NCI-H526 treated with DMSO at 0.1 percent for 48 hours (cell line): ENCODE data around the gene RHOJ.
"Not testable (repeated sequence)": the region's sequence is repeated elsewhere in the genome, so short reads cannot be mapped to it uniquely, and the experiment has no call there.

Experiments
- DNase-seq: peaks from one replicate; lab custom pipeline; 2025; lab: John Stamatoyannopoulos, UW

Gene RHOJ

DNA sequence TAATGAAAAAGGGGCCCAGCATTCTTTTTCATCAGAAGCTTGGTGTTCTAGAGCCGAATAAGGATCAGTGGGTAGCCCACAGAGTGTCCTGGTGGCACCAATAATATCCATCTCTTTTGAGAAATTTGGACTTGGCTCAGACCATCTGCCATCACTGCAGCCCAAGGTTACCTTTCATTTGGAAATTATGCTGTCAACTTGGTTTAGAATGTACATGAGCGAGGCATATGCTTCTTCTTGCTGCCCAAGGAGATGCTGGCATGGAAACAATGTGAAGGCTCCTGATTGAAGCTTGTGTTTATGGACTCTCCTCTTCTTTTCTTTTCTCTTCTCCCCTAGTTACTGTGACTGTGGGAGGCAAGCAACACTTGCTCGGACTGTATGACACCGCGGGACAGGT lies 64.5 kb downstream of the RHOJ start:
- no peak for DNase-seq

DNA sequence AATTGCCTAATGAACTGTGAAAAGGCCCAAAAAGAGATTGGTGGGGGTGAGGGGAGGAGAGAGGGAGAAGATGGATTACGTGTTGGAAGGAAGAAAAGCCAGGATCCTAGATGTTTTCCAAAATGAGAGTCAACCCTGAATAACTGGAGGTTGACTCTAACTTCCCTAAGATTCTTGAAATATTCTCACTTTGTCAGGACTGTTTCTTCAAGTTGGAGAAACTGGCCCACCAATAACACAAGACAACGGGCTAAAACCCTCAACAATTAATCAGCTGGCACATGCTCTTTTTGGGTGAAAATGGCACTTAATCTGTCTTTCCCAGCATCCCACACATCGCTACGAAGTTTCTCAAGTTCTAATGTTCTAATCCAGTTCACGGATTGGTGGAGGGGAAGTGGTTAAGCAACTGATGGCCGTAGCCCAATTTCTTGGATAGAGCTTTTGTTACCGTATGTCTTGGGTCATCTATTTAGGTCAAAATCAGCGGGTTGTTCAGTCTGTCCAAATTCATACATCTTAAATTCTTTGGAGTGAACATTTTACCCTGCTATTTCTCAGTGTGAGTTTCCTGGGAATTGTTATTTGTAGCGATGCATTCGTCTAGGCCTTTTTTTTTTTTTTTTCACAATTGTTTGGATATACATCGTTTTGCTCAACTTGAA lies 65.5 kb downstream of the RHOJ start:
- DNase-seq, result no peak

DNA sequence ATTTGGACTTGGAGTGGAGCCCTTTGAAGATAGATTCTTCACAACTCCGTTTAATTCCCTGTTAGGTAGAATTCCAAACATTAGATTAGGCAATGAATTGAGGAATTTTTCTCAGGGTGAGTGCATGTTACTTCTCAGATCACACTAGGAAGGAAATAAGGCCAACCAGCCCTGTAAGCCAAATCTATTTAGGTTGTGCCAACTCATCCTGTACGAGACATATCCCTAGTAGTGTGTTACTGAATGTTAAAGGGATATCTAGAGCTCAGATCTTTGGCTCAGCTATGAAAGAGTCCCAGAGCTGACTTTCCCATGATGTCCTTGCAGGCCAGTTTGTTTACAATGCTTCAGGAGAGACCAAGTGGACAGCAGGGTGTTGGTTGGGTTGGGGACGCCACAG lies 68.9 kb downstream of the RHOJ start:
- no peak for DNase-seq

DNA sequence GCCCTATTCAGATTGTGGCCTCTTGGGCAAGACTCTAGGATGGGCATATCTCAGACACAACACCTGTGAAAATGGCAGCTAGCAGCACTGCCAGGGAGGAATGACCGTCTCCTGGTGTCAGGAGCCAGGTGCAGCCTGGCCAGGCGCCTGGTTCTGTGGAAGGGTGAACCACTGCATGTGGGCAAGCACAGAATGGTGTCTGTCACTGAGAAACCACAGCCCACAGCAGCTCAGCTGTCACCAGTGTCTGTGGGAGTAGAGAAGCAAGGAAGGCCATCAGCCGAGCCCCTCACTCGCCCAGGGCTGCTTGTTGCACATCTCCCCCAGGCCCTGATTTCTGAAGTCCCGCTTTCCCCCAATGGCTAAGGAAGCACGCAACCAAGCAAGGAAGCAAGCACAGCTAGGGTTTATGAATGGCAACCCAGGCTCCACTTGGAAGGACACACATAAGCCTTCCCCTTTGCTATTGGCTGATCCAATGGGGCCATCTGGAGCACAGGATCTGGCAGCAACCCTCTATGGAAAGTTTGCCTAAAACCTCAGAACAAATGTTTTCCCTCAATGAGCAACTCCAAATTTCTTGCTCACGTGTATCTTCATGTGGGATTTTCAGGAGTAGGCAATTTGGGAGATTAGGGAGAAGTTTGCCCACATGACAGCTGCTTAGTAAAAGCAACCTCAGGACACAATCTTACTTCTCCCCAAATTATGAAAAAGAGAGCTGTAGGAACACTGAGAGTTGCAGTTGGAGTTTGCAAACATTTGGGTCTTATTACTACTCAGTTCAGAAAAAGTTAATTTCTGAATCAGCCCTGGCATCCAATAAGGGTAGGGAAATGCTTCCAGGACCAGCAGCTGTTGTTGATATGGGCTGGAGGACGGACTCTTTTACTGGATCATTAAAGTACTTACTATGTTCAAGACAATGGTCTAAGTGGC lies 69.7 kb downstream of the RHOJ start:
- no peak for DNase-seq

DNA sequence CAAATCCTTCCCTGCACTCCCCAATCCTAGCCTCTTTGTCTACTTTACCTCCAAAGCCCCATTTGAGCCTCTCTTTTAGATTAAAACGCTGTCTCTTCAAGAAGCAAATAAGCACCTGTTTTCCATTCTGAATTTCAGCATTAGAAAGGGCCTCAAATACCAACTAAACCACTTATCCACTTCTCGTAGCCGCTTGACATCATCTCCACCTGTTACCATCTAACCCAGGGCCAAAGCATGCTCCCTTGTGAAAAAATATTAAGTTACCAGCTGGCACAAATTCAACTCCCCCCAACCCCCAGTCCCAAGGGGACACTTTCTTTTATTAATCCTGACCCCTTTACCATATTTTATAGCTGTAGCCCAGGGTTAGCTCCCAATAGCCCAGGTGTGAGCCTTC lies 71.4 kb downstream of the RHOJ start:
- no peak for DNase-seq

DNA sequence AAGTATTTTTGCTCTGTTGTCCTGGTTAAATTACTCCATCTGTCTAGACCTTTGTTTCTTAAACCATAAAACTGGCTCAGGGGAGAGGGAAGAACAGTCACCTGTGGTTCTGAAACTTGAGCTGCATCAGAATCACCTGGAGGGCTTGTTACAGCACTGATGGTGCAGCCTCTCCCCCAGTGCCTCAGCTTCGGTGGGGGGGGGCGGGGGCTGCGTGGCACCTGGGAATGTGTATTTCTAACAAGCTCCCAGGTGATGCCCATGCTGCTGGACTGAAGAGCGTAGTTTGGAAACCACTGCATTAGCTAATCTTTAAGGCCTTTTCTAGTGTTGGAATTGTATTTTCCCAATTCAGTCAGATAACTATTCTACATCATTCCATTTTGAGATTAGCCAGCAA lies 71.8 kb downstream of the RHOJ start:
- no peak for DNase-seq

DNA sequence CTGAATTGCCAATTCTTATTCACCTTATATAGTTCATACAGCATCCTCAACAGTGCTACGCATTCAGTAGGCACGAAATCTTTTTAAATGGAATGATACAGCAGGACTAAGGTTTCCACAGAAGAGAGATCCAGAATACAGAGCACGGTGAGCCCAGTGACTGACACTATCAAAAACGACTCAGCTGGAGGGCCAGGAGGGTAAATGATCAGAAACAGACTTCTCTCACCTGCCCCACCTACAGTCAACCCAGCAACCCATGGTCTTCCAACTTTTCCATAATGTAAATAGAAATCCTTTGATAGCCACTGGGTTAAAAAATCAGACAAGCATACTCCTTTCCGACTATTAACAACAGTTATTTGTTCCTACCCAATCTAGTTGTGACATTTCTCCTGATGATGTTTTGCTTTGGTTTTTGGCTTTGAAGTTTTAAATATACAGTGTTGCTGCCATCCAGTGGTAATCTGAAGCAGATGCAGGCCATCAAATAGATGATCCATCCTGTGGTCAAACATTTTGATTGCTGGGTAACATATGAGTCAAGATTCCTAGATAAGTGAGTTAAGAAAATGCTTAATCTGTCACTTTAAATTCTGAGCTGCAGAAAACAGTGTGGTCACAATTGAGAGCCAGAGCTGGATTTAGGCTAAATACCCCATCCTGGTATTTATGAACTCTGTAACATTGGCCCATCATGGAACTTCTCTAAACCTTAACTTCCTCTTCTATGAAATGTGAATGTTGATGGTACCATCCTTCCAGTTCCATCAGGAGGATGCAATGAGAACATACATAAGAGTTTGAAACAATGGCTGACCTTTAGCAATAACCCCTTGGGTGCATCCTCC lies 72.5 kb downstream of the RHOJ start:
- peak; percentile 2 for DNase-seq

DNA sequence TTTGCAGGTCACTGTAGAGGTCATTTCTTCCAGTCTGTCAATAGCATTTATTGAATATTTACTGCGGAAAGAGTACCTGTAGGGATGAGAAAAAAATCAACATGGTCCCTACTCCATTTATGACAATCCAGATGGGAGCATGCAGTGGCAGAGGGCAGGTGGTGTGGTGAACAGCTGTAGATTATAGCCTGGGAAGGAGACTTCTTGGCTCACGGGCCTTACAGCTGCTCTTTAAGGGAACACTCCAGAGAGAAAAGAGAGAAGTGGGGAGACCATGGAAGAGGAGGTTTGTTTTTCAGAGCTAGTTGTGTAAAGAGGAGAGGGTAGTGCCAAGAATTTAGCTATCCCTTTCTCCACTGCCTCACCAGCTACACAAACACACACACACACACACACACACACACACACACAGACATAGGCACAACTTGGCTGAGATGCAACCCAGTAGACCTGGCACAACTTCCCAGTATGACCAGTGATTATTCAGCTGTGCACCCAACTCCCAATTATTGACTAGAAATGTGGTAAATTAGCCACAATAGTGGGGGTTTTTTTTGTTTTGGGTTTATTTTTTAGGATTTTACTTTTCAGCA lies 73.4 kb downstream of the RHOJ start:
- DNase-seq, result no peak

DNA sequence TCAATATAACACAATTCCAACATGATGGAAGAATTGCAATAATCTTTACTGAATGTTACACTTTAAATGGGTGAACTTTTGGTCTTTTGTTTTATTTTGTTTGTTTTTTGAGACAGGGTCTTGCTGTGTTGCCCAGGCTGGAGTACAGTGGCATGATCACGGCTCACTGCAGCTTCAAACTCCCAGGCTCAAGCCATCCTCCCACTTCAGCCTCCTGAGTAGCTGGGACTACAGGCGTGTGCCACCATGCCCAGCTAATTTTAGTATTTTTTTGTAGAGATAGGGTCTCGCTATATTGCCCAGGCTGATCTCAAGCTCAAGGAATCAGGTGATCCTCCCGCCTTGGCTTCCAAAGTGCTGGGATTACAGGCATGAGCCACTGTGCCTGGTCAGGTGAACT lies 75.7 kb downstream of the RHOJ start:
- DNase-seq, result not testable (repeated sequence)

DNA sequence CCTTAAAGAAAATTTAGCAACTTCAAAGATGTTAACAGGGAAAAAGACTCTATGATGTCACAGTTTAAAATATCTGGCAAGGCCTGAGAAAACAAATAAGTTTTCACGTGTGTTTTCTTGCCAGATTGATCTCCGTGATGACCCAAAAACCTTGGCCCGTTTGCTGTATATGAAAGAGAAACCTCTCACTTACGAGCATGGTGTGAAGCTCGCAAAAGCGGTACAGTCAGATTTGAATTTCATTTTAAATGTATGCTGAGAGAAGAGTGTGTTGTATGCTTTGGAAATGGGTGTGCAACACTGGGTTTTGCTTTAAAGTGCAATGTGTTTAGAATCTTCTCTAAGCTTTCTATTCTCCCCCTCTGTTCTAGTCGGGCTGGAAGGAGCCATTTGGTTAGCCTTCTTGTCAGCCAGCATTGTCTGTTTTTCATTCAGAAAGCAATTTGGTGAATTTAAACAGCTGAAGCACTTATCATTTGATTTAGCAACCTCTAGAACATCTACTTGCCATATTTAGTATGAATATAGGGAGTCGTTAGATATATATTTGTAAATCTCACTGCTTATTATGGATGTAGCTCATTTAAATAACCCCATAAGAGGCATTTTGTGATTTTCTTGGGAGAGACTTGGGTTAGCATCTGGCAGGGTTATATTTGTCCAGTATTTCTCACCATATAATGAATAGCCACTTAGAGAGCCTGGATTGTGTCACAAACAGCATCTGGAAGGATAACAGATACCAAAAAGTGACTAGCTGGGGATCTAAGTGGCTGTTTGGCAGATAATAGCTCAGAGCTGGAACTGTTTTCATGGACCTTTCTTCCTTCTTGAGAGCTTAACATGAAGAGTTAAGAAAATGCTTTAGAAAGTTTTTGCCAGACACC lies 79.0 kb downstream of the RHOJ start:
- DNase-seq, result no peak

DNA sequence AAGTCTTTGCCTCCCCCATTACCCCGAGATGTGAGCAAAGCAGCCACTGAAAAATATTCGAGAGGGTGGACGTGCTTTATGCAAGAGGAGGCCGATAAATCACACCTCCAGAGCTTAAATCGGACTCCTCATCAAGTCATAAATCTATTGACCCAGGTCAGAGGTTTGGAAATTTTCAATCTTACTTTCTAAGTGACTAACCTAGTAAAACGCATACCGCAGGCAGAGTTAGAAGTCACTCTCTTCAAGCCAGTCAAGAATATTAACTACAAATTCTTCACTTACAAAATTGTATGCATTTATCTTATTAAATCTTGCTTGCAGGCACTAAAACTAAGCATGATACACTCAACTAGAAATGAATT lies 79.6 kb downstream of the RHOJ start:
- no peak for DNase-seq

DNA sequence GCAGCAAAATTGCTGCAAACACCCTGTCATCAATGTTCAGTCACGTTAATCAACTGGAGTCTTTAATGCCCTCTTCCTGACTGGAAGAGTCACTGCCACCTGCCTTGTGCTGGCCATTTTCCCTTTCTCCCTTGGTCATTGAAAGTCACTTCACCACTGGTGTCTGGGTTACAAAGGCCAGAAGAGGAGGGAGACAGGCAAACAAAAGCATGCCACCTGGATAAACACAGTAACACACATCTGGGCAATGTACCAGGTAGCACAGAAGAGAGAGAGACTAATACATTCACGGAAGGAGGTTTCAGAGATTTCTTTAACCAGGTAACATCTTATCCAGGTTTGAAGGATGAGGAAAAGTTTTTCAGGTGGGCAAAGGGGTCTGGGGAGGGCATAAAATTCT lies 81.8 kb downstream of the RHOJ start:
- DNase-seq, result no peak

DNA sequence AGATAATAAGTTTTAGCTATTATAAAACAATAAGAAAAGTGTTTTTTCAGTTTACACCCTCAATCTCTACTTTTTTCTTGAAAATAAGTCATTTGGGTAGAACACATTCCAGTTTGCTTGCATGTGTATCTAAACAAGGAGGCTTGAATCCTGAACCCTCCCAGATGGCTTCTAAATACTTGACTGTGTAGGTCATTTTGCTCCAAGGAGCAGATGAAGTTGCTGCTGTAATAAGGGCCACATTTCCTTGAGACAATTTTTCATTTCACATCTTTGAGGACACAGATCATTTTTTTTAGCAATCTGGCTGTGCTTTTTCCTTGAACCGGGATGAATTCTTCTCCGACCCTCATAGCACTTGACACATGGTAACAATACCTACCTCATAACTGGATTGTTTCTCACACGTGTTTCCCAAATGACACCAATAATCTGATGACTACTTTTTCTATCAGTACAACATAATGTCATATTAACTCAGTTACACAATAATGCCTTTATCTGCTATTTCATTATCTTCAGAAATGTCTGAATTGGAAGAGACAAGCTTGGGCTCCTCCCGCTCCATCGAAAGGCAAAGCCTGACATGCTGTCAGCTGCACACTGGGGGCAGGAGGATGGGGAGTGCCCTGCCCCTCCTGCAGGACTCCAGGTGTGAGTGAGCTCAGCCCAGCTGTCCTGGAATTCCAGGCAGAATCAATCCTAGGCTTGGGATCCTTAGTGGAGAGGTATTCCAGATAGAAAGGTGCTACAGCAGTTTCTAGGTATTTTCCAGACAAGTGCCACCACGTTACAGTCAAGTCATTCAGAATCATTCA lies 83.6 kb downstream of the RHOJ start:
- no peak for DNase-seq

DNA sequence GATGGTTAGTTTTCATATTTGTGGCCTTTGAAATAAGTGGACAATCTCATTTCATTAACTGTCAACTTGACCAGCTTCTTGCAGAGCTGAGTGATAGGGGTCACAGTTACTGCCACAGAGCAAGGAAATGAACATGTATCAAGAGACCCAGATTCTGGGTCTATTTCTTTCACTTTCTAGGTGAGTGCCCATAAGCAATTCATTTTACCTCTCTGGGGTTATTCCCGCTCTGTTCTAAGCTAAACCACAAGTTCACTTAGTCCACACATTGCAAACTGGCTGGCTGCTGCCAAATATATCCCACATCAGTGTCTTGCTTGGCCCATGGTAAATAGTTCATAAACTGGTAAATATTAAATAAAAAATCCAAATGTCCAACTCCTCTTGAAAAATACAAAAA lies 84.6 kb downstream of the RHOJ start:
- no peak for DNase-seq

DNA sequence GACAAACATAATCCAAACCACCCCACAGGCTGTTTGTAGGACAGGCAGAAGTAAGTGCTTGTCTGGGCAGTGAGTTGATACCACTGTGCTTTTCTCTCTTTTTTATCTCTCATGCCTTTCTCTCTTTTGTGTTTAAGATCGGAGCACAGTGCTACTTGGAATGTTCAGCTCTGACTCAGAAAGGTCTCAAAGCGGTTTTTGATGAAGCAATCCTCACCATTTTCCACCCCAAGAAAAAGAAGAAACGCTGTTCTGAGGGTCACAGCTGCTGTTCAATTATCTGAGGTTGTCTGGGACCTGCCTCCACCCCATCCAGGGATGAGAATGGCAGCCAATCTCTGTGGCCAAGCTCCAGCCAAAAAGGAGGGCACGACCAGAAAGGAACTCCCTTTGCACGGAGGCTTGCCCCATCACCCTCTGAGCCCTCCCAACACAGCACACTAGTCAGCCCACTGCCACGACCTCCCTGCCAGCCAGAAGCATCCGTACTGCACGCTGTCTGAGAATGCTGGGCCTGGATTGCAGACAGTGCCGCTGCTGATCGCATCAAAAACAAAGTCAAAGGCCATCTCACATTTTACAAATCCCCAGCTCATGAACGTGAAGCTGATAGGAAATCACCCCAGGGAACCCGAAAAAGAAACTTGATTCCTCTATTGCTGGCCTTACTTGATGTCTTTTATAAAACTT lies 86.6 kb downstream of the RHOJ start:
- DNase-seq, result no peak

DNA sequence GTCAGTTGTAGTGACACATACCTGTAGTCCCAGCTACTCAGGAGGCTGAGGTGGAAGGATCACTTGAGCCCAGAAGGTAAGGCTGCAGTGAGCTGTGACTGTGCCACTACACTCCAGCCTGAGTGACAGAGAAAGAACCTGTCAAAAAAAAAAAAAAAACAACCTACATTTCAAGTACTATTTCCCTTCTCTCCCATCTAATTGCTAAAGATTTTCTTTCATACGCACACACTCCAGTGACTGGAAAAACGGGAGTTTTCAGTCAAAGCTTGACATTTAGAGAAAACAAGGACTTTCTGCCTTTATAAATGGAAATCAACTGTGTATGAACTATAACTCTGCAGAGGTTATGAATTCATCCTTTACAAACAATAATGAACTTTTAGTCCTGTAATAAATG lies 88.6 kb downstream of the RHOJ start:
- no peak for DNase-seq

DNA sequence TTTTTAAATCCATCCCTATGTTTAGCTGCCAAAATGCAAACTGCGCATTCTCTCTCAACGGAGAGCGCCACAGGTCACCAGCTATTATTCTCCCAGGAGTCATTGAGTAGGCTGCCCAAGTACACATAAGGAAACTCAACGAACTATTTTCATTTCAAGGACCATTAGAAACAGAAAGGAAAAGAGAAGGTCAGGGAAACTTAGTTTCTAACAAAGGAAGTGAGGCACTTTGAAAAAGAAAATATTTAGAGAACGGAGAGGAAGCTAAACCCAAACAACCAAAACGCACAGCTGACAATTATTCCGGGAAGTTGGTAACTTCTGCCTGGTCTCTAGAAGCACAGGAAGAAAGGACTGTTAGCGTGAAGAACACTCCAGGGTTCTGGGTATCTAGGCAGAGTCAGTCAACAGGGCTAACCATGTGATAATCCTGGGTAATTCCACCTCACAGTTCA lies 91.0 kb downstream of the RHOJ start:
- no peak for DNase-seq

DNA sequence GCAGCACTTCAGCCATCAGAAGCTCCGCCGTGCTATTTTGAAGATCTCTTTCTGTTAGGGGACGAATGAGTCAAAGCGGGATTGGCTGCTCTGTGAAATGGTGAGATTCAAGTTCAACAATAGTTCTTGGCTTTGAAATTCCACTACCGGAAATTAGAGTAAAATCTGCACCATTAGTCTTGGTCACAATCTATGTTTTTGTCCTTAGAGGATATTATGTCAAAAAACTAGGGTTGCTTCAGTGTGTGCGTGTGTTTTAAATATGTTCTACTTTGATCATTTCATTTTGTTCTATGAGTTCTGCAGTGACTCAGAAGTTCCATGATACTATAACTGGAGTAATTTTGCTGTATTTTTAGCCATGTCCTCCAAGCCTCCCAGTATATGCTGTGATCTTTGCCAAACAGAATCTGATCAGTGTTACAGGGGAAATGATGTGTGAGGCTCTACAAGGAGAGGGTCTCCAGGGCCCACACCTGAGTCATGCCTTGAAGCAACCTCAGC lies 91.9 kb downstream of the RHOJ start:
- DNase-seq, result no peak

DNA sequence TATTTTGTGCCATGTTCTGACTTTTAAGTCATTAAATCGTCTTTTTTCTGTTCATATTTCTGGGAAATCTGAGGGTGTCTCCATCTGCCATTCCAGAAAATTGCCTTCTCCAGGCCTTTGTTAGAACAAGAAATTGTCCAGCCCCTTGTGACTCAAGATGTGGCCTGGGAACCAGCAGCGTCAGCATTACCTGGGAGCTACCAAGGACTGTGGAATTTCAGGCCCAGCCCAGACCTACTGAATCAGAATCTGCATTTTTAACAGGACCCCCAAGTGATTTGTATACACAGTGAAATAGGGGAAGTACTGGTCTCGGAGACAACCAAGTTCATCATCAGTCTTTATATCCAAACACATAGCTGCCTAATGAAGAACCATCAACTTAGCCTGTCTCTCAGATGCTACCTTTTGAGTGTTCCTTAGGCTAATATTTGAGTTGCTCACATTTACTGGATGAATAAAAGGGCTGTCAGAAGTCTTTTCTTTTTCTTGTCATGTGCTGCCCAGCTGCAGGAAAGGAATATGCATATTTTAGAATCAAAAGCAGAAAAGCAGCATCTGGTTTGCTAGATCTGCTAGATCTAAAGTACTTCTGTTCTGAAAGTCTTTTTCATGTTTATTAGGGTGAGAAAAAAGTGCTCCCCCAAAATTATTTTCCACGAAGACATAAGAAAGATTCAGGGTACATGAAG lies 93.3 kb downstream of the RHOJ start:
- DNase-seq, result no peak
